NCI-H2196 treated with DMSO at 0.1 percent for 48 hours (cell line): ENCODE measurements around the gene TCP11.

Experiments used
- DNase-seq: peaks from one replicate; lab custom pipeline; 2025; ENCODE audit not compliant: unreplicated experiment; lab: John Stamatoyannopoulos, UW

The TCP11 gene

DNA sequence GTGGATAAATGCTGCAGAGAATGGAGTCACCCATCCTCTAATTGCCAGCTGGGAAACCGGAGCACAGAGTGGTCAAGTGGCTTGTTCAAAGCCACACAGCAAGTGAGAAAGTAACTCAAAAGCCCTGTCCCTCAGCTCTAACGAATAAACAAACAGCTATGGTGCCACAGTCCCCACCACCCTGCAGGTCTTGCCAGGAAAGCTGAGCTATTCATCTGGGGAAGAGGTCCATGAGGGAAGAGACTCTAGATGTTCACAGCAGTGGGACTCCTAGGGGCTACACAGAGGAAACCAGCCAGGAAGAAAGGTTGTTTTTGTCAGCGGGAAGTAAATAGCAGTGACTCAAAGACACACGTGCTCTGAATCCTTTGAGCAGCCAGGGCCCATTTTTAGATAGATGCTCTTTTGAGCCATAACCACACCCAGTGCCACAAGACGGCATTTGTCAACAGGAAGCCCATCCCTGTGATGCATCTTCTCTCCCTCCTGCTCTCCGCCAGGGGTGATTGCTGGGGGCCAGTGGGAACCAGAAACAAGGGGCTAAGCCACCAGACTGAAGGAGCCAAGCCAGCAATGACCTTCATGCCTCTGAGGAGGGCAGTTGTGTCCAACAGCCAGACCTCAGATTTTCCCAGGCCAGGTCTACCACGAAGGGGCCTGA, 32.4 kb upstream of the TCP11 start:
- no peak for DNase-seq

DNA sequence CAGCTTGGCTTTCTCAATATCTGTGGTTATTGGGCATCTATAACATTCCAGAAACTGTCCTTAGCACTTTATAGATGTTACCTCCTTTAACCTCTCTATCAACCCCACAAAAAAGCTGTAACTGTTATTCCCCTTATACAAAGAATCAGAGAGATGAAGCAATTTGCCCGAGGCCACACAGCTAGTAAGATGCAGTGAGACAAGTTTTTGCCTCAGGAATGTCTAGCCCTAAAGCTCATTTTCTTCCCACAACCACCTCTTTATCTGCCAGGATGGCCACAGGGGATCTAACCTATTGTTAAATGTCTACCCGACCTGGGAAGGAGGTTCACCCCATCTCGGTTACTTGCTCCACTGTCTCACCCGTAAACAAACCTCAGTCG, 31.9 kb upstream of the TCP11 start:
- DNase-seq = no peak

DNA sequence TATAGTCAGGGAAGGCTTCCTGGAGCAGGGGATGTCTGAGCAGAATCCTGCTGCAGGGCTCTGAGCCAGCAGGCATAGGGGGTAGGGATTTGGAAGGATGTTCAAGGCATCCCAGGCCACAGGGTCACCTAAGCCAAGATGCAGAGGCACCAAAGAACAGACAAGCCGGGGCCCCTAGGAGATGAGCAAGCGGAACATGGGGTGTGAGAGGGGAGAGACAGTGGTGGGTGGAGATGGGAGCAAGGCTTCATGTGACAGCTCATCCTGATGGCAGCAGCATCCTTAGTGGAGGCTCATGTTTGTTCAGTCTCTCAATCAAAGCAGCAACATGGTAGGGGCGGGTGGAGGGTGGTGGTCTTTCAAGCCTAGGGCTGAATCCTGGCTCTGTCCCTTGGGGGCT, 29.8 kb upstream of the TCP11 start:
- no peak for DNase-seq

DNA sequence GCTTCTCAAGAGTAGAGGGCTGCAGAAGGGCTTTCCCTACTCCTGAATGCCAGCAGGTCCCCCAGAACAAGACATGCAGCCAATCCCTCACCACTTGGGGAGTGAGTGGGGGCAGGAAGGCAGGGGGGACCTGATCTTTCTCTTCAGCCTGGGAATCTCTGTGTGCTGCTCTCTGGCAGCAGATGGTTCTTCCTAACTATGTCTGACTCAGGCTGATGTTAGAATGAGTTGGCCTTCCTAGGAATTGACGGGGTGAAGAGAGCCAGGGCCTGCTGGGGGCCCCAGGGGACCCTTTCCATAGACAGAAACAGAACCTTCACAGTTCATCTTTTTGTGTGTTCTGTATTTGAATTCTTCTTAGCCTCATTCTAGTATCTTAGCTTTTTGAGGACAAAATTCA, 29.0 kb upstream of the TCP11 start:
- DNase-seq = no peak

DNA sequence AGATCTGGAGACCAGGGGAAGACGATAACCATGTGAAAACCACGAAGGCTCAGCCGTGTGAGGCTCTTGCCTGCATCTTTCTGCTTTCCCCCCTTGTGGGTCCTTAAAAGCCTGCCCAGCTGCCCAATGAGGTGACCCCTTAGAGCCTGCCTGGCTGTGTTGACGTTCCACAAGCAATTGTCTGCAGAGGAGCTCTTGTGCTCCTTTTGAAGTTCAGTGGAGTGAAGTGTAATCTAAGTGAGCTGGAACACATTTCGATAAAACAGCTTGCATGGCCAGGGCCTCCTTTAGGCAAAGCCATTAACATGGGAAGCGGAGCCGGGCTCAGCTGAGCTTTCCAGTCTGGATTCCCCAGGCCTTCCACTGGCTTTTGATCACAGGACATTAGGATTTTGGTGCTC, 27.3 kb upstream of the TCP11 start:
- no peak for DNase-seq

DNA sequence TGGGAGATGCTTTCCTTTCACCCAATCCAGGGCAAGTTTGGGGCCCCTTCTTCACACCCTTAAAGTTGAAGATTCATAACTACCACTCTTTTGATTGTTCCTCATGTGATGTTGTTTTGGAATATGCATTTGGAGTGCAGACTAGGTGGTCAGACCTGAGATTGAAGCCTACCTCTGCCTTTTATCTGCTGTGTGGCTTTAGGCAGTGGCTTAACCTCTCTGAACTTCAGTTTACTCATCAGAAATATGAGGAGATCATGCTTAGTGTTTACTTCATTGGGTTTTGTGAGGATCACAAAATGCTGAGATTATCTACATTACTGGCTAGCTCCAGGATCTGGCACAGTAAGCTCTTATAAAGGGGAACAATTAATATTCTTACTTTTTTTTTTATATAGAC, 26.4 kb upstream of the TCP11 start:
- DNase-seq = no peak

DNA sequence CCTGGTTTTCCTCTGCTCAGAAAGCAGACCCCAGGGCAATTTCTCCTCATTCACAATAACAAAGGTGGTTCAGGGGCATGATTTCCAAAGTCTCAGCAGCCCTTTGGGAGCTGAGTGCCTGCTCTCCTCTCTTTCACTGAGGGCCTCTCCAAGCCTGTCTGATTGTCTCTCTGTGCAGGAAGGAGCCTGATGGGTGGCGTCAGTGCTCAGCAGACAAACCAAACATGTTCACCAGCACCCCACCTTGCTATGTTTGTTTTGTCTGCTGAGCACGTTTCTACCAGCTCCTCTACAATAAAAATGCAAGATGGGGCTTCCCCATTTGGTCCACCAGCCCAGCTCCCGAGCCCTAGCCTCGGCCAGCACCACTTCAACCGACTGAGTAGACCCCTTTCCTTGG, 25.4 kb upstream of the TCP11 start:
- no peak for DNase-seq

DNA sequence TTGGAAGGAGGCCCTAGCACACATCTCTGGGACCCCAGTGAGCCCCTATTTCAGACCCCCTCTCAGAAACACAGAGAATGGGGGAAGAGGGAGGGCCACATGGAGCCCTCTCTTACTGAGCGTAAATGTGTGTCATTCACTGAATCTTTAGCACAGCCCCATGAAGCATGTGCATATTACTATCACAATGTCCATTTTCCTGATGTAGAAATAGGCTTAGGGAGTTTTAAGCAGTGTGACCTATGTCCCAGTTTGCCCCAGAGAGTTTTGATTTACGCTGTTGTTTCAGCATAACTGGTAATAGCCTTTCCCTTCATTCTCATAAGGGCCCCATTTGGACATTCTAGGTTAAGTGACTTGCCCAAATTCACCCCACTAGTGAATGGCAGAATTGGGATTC, 25.0 kb upstream of the TCP11 start:
- no peak for DNase-seq

DNA sequence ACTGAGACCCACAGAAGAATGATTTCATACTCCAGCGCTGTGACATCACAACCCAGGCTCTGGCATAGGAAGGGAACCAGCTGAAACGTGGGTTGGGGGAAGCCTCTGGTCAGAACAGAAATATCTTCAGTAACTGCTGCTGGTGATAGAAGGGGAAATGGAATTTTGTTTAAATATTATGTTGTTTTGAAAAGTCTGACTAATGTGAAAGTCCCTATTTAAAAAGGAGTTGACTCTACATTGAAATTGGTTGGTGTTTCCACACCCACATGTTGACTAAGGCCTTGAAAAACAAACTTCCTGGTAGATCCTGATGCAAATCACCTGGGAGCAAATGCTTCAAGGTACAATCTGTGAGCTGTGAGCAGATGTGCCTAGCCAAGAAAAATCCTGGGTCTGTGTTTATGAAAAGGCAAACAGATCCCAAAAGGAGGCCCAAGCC, 24.5 kb upstream of the TCP11 start:
- no peak for DNase-seq

DNA sequence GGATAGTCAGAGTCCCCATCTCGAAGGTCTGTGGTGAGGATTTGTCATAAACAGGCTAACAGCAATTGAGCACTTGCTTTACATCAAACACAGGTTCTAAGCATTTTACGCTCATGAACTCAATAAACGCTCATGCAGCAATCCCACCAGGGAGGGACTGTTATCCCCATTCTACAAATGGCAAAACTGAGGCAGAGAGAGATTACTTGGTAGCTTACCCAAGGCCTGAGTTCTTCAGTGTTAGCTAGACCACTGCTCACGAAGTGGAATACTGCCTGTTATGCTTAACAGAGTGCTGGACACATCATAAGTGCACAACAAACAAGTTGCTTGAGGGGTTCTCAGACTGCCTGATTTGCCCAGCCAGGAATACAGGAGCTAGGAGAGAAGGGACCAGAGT, 23.7 kb upstream of the TCP11 start:
- DNase-seq = no peak

DNA sequence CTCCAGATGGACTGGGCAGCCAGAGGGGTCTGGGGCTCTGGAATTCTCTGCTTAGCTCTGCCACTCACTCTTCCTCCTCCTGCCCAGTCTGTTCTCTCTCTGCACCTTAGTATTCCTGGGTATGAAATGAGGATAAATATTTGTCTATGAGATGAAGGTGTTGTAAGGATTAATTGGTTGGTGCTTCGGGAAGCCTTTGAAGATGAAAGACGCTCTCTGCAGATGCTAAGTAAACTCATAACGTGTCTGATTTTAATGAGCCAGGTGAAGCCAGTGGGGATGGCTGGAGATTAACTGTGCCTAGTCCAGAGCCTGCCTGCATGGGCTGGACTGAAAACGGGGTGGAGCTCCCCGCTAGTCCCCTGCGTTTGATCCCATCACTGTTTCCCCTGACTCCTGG, 23.1 kb upstream of the TCP11 start:
- no peak for DNase-seq

DNA sequence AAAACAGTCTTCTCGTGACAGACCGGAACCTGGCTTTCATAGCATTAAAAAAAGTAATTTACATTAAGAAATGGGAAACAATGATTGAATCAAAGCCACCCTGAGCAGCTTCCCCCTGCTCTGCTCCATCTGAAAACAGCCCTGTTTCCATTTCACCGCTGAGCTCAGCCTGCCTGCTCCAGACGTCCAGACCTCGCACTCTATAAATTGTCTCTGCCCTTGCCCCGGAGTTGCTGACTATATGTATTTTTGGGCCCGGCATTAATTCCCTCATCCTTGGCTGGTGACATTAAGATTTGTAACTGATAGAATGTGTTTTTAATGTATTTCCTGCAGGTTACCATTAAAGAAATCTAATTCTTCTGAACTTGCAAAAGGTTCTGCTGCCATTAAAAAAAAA, 22.7 kb upstream of the TCP11 start:
- DNase-seq = no peak

DNA sequence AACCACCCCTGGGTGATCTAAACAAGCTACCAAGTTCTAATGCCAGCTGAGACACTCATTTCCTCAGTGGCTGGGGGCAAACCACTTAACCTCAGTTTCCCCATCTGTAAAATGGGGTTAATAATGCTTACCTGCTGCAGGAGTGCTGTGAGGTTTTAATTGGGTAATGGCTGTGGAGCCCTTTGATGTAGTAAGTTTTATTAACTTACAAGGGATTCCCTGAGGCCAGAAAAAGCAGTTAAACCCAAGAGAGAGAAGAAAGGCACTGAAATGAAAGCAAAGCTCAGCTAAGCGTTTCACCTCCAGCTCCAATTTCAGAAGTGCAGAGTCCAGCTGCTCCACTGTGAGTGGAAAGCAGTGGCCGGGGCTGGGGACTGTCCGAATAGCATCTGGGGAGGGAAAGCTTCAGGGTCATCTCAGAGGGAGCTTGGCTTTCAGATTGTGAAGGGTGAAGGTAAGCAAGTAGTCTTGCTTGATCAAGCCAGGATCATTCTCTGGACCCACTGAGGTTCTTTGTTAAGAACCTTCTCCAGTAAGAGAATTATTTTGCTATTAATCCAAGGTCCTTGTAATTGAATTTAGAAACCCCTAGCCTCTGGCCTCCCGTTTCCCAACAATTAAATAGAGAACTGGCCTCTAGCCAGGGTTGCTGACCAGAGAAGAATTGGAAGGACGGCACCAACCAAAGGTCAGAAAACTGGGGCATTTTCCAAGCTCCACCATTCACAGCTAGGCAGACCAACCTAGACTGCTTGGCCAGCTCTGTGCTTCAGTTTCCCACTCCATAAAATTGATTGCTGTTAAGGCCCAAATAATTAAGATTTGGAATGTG, 20.9 kb upstream of the TCP11 start:
- no peak for DNase-seq

DNA sequence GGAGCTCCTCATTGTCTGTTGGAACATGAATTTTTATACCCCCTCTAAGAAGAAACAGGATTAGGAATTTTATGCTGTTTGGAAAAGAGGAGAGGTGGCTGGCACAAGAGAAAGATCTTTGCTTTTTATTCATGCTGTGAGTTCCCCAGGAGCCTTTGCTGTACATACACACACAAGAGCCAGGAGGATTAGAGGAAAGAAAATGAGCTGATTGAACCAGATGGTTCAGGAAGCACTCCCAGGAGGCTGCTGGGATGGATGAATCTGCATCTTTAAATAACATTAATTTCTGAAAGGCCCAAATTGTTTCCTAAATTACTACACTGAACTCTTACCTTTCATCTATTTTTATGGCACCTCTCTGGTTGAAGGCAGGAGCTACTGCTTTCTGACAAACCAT, 20.1 kb upstream of the TCP11 start:
- no peak for DNase-seq

DNA sequence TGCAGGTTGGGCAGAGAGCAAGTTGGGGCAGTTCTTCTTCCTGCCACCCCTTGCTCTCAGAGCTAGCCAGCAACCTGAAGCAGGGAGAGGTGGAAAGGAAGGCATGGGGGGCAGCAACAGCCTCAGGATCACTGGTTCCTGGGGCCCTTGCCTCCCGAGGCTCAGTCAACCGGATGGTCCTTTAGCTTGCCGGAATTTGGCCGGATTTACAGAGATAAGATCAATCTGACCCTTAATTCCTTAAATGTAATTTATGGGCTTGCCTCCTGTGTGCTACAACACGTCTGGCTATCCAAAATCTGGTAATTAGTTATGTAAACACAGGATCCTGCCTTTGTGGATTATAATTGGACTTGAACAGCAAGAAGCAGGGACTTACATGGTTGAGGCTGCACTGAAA, 19.5 kb upstream of the TCP11 start:
- no peak for DNase-seq

DNA sequence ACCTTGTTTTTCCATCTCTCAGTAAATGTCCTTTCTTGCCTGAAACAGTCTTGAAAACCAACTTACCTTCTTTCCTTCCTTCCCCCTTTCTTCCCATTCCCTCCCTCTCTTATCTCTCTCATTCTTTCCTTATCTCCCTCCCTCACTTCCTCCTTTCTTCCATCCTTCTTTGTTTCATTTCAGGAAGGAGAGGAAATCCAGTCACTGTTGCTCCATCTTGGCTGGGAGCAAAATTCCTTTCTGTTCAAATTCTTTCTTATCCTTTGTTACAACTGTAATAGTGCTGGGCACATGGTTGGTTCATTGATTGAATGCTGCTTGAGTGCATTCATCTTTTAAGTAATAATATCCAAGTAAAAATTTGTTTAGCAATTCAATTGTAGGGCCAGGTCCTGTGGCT, 17.4 kb upstream of the TCP11 start:
- no peak for DNase-seq

DNA sequence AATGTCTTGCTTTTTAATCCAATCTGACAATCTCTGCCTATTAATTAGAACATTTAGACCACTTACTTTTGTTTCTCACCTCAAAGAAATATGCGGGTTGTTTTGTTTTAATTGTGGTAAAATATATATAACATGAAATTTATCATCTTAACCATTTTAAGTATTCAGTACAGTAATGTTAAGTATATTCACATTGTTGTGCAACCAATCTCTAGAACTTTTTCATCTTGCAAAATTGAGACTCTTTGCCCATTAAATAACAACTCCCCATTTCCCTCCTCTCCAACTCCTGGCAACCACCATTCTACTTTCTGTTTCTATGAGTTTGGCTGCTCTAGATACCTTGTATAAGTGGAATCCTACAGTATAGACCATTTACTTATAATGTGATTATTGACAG, 13.8 kb upstream of the TCP11 start:
- DNase-seq = no peak

DNA sequence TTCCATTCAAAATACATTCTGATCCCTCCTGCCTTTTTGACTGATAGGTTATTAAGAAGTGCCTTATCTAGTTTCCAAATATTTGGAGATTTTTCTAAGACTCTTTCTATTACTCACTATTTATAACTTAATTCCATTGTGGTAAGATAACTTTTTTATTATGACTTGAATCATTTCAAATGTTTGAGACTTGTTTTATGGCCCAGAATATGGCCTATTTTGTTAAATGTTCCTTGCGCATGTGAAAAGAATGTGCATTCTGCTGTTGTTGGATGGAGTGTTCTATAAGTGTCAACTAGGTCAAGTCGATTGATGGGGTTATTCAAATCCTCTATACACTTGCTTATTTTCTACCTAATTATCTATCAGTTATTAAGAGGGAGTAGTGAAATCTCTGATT, 13.1 kb upstream of the TCP11 start:
- no peak for DNase-seq

DNA sequence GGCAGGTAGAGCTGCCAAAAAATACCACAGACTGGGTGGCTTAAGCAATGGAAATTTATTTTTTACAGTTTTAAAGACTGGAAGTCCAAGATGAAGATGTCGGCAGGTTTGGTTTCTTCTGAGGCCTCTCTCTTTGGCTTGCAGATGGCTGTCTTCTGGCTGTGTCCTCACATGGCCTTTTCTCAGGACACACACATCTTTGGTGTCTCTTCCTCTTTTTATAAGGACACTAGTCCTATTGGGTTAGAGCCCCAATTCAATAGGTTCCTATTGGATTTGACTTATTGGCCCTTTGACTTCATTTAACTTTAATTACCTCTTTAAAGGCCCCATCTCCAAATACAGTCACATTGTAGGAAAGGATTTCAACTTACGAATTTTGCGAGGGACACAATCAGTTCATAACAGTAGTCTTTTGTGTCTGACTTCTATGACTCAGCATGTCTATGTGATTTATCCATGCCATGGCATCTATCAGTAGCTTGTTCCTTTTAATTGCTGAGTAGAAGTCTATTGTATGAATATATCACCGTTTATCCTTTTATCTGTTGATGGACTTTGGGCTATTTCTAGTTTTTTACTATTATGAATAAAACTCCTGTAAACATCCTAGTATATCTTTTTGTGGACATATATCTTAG, 11.0 kb upstream of the TCP11 start:
- no peak for DNase-seq

DNA sequence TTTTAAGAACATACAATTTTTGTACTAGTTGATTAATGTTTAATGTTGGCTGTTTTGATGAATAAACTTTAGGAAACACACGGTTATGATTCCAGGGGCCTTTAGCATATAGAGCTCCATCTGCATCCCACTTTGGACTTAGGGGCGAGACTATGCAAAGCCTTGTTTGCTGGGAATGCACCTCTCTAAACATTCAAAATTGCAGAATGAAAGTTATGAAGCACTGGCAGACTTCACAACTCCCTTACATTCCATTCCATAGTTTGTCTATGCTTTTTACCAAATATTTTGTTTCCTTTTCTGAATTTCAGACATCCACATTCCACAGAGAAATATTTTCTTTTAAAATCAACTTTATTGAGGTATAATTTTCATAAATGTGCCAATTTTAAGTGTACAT, 10.3 kb upstream of the TCP11 start:
- DNase-seq = no peak

DNA sequence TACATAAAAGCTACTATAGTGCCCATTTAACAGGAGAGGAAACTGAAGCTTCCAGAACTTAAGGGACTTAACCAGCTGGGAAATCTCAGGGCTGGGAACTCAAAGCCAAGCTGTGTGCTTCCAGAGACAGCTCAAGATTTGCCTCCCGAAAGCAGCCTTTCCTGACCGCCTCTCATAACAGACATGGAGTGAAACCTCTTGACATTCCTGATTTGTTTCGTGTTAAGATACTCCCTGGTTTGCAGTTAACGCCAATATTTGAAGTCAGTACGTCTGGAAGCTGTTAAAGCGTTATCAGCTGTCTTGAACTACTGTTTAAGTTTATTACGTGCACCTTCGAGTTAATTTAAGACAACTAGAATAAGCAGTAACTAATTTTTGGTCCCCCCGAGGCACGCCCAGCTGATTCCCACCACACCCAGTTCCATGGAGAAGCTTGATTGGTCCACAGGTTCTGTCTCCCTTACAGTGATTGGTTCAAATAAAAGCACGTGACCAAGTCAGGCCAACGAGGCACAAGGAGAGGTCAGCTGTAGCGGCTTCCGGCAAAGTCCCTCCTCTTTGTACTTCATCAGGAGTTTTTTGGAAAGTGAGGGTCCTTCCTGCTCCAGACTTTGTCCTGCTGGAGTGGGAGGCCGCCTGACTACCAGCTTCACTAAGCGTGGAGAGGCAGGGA, 8.9 kb upstream of the TCP11 start:
- no peak for DNase-seq
